Omental fat pad (tissue), 4 donors: ENCODE data around the gene CHST11. TPM values are rescaled to one million over a fixed set of nuclear protein-coding genes. Genes with fewer than 3 reads are reported as not detected.
"Not testable (repeated sequence)": the region's sequence is repeated elsewhere in the genome, so short reads cannot be mapped to it uniquely, and the experiment has no call there.

Experiments
- ATAC-seq: fragments of 150-250 bp; one replicate; pipeline ENCODE4 v1.9.1; 2016; ENCODE audit warnings: mild to moderate bottlenecking, moderate library complexity; ENCODE audit not compliant: low FRiP score
- DNase-seq: peaks from one replicate; pipeline ENCODE4 v3.0.0-alpha.2; 2019; ENCODE audit warnings: low spot score
- total RNA-seq, 4 donors: library from RNA; depleted of rRNA; stranded (reverse); fragments of >200 nt; gene quantifications; one replicate each; pipeline ENCODE4 v1.1.0, GENCODE V29; 2016
- TF ChIP-seq, protein P1 (sequence below), 3 donors: fragments of 450-650 bp; IDR thresholded peaks; one replicate each; pipeline ENCODE4 v1.5.1; 2016 to 2017; ENCODE audit warnings: antibody characterized with exemption in 3 of 3, mild to moderate bottlenecking in 3 of 3, moderate library complexity in 2 of 3

CHST11 gene
- total RNA-seq, 4 donors from 2014 or later, result 12.2 to 58.6 (median 30.1) TPM

DNA sequence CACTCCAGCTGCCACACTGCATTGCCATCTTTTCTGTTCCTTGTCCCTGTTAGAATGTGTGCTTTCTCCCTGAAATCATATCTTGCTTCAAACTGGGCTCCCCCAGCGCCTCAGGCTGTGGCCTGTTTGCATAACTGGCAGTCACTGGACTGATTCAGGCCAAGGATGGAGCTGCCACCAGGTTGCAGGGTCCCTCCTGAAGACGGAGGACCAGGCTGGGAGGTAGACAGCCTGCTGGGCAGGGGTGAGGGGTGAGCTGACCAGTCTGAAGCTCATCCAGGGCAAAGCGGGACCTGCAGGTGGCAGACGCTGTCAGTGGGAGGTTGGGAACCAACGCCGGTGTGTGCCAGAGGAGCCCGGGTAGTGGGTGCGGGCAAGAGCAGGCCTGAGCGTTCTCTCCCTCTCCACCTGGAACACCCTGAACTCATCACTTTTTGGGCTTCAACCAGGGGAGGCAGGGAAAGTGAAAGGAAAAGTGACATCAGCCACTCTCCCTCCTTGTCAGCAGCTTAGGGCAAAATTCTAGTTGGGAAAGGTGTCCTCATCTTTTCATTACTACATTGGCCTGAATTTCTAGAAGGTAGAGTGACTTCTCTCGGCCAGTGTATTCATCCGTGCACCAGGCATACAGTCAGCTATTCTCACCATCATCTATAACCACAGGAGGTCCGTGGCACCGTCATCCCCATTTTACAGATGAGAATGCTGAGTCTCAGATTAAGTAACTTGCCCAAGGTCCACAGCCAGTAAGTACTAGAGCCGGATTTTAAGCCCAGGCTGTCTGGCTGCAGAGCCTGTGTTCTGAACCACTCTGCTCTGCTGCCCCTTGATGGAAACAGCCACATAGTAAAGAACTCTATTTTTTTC, 282.3 kb downstream of the CHST11 start:
- ATAC-seq (no peak), DNase-seq (no peak)
- TF ChIP-seq, protein P1, sequence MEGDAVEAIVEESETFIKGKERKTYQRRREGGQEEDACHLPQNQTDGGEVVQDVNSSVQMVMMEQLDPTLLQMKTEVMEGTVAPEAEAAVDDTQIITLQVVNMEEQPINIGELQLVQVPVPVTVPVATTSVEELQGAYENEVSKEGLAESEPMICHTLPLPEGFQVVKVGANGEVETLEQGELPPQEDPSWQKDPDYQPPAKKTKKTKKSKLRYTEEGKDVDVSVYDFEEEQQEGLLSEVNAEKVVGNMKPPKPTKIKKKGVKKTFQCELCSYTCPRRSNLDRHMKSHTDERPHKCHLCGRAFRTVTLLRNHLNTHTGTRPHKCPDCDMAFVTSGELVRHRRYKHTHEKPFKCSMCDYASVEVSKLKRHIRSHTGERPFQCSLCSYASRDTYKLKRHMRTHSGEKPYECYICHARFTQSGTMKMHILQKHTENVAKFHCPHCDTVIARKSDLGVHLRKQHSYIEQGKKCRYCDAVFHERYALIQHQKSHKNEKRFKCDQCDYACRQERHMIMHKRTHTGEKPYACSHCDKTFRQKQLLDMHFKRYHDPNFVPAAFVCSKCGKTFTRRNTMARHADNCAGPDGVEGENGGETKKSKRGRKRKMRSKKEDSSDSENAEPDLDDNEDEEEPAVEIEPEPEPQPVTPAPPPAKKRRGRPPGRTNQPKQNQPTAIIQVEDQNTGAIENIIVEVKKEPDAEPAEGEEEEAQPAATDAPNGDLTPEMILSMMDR (IDR thresholded peaks at IDR 0.05), result no peak

DNA sequence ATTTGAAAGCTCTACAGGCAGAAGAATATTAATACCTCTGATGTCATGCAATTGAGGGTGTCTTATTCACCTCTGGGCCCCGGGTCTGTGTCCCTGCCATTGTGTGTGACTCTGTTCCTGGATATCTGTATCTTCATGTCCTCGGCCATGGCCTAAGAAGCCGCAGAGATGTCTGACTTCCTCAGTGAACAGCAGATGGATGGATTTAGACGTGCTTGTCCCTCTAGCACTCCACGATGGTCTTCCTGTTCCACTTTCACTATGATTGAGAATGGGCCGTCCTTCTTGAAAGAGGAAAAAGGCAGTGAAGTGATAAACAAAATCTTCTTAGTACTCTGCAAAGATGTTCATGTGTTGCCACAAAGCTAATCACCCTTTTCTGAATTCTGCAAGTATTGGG, 283.9 kb downstream of the CHST11 start:
- TF ChIP-seq, protein P1 (IDR thresholded peaks at IDR 0.05), result no peak
- ATAC-seq (no peak), DNase-seq (no peak)

DNA sequence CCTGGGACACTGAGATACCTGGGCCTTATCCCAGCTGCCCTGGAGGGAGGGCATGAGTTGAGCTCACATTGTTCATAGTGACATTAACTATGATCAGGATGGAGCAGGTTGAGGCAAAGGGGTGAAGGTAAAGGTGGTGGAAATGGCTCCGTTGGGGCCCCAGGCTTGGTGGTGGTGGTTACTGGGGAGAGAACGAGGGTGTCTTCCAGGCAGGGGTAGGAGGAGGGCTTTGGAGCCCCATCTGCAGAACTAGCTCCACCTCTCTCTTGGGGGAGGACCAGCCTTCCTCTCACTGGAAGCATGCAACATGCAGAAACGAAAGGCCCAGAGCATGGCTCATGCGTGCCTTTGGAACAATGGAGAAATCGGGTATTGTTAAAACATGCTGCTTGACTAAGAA, 284.3 kb downstream of the CHST11 start:
- no peak for ATAC-seq
- TF ChIP-seq, protein P1 (IDR thresholded peaks at IDR 0.05), result no peak

DNA sequence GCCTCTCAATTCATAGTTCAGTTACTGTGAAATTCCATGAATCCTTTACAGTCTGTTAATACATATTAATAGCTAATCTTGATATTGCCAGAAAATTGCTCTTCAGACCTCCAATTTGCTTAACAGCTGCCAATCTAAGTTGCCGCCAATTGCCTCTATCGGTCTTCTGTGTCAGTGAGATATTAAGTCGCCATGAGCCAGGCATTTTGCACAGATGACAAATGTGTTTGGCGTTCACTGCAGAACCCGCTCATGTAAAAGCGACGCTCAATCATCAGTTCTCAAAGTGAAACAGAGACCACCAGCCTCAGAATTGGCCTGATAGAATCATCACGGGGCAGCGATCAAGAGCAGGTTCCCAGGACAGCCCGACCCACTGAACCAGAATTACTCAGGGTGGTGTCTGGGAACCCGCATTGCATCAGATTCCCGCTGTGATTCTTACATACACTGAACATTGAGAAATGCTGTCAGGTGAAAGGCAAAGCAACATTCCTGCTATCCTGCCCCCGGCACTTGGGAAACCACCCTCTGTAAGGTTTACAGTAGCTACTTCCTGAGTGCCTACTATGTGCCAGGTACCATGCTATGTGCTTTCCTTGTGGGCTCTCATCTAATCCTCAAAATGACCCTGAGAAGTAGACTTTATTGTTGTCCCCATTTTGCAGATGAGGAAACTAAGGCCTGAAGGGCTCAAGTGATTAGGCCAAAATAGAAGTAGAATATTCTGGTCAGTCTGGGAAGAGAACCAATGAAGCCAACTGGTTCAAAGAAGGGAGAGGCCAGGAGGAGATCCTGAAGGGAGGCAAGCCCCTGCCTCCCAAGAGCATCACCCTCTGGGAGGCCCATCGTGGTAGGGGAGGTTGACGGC, 285.0 kb downstream of the CHST11 start:
- TF ChIP-seq, protein P1 (IDR thresholded peaks at IDR 0.05), result no peak
- no peak for DNase-seq
- no peak for ATAC-seq

More for the DNA sequence above, 284.3 kb downstream of the CHST11 start:
- DNase-seq, result no peak

DNA sequence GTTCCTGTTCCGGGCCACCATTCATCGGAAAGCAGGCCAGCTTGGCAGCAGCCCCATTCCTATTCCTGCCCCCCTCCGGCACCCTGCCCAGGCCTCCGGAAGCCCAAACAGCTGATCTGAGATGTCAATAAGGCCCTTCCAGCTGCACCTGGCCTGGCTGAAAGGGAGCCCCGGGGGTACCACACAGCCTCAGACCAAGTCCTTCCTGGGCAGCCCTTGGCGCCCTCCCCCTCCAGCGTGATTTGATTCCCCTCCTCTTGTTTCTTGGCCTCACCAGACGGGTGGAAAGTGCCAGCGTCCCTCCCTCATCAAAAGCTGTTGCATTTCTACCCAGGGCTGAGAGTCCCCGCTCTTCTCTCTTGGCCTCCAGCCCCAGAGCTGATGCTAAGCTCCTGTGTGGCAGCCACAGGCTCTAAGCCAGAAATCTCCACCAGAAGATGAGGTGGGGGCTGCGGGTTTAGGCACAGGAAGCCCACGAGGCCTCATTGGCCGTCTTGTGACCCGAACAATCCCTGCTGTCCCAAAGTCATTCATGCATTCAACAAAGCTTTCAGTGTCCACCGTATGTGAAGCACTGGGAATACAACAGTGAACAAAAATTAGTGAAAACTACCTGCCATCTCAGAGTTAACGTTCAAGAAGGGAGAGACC, 285.9 kb downstream of the CHST11 start:
- TF ChIP-seq, protein P1 (IDR thresholded peaks at IDR 0.05), result no peak
- ATAC-seq (no peak), DNase-seq (no peak)

DNA sequence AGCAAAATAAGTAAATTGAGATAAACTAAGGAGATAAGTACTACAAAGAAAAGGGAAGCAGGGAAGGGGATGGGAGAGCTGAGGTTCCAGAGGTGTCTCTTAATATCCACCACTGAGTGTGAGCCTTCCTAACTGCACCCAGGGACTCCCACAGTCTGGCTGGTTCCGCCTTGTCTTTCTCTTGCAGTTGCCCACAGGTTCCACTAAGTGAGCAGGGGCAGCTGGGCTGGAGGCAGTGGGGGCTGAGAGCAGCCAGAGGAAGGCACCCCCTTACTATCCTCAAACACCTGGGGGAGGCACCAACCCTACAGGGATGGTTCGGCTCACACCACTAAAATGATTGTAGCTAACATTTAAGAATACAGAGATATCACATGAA, 286.4 kb downstream of the CHST11 start:
- no peak for DNase-seq
- ATAC-seq, result no peak
- TF ChIP-seq, protein P1 (IDR thresholded peaks at IDR 0.05), result no peak

DNA sequence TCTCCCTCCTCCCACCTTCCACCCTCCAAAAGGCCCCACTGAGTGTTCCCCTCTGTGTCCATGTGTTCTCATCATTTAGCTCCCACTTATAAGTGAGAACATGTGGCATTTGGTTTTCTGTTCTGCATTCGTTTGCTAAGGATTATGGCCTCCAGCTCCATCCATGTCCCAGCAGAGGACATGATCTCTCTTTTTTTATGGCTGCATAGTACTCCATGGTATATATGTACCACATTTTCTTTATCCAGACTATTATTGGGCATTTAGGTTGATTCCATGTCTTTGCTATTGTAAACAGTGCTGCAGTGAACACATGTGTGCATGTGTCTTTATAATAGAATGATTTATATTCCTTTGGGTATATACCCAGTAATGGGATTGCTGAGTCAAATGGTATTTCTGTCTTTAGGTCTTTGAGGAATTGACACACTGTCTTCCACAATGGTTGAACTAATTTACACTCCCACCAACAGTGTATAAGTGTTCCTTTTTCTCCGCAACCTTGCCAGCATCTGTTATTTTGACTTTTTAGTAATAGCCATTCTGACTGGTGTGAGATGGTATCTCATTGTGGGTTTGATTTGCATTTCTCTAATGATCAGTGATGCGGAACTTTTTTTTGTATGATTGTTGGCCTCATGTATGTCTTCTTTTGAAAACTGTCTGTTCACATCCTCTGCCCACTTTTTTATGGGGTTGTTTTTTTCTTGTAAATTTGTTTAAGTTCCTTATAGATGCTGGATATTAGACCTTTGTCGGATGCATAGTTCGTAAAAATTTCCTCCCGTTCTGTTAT, 287.2 kb downstream of the CHST11 start:
- not testable (repeated sequence) for ATAC-seq, DNase-seq
